Esophagus muscularis mucosa (tissue), 4 donors: ENCODE data around the gene SALL2. TPM values are rescaled to one million over a fixed set of nuclear protein-coding genes. Genes with fewer than 3 reads are reported as not detected.
A peak's percentile ranks its signal among the peaks of the same experiment; 100 is the strongest.

Source experiments
- DNase-seq: peaks from one replicate; pipeline ENCODE4 v3.0.0-alpha.2; 2017; ENCODE audit errors: extremely low spot score
- H3K27ac ChIP-seq, 4 donors: fragments of 200-600 bp; sonication (generic); replicated peaks in 1 of 4; 1 replicate in 3 of 4; 2 replicates in 1 of 4; pipeline ENCODE4 v1.5.1; 2016 to 2019; ENCODE audit warnings: mild to moderate bottlenecking in 1 of 4
- H3K27me3 ChIP-seq, 4 donors: fragments of 200-600 bp; sonication (generic); one replicate each; pipeline versions ENCODE4 v1.5.1 to v1.6.0; 2016 to 2019
- H3K36me3 ChIP-seq, 4 donors: fragments of 200-600 bp; sonication (generic); one replicate each; pipeline ENCODE4 v1.5.1; 2016 to 2019
- H3K4me1 ChIP-seq, 4 donors: fragments of 200-600 bp; sonication (generic); one replicate each; pipeline ENCODE4 v1.5.1; 2016 to 2019
- H3K4me3 ChIP-seq, 4 donors: fragments of 200-600 bp; sonication (generic); 1 replicate in 2 of 4; 2 replicates in 2 of 4; pipeline ENCODE4 v1.5.1; 2016 to 2019; ENCODE audit warnings: mild to moderate bottlenecking in 4 of 4, moderate library complexity in 1 of 4
- H3K9me3 ChIP-seq, 4 donors: fragments of 200-600 bp; sonication (generic); 1 replicate in 3 of 4; 2 replicates in 1 of 4; pipeline ENCODE4 v1.5.1; 2016 to 2019
- EP300 ChIP-seq: sonication (generic); formaldehyde crosslinking; IDR thresholded peaks from one replicate; pipeline ENCODE4 v1.6.1; 2017; ENCODE audit warnings: antibody characterized with exemption
- POLR2A ChIP-seq: fragments of 450-650 bp; IDR thresholded peaks from one replicate; pipeline ENCODE4 v1.6.1; 2017; ENCODE audit warnings: antibody characterized with exemption, moderate library complexity, mild to moderate bottlenecking, low read depth
- POLR2AphosphoS5 ChIP-seq, 2 donors: sonication (generic); formaldehyde crosslinking; IDR thresholded peaks; one replicate each; pipeline ENCODE4 v1.6.1; 2017; ENCODE audit warnings: antibody characterized with exemption in 2 of 2
- WGBS: methylation state at CpG from one replicate; pipeline ENCODE4 v1.1.5; 2018; 5-methylcytosine and 5-hydroxymethylcytosine counted together
- intact Hi-C: fragments of 100-400 bp; cut with DNase I; formaldehyde crosslinking; loops from one replicate; pipeline ENCODE4 v1.15.1; 2023
- total RNA-seq, 4 donors: library from RNA; depleted of rRNA; stranded (reverse); fragments of >200 nt; gene quantifications; one replicate each; pipeline versions ENCODE4 v1.1.0 to v1.2.1, GENCODE V29; 2016
- TF ChIP-seq, protein P1 (sequence below), 3 experiments: fragments of 200-600 bp in 2 of 3; fragments of 450-650 bp in 1 of 3; sonication (generic) in 2 of 3; IDR thresholded peaks; one replicate each; pipeline ENCODE4 v1.5.1; 2017 to 2019; ENCODE audit warnings: antibody characterized with exemption in 3 of 3, mild to moderate bottlenecking in 2 of 3, moderate library complexity in 1 of 3

Gene SALL2
- total RNA-seq, 4 donors from 2014 or later: 8.3 to 21.6 (median 15.2) TPM

GRCh38 chr14:21518725-21519124, 7.4 kb downstream of the SALL2 start:
- H3K27me3 ChIP-seq: no peaks in the 10 kb centered on the region
- H3K4me3 ChIP-seq: no peak overlapping the region
- TF ChIP-seq, protein P1, sequence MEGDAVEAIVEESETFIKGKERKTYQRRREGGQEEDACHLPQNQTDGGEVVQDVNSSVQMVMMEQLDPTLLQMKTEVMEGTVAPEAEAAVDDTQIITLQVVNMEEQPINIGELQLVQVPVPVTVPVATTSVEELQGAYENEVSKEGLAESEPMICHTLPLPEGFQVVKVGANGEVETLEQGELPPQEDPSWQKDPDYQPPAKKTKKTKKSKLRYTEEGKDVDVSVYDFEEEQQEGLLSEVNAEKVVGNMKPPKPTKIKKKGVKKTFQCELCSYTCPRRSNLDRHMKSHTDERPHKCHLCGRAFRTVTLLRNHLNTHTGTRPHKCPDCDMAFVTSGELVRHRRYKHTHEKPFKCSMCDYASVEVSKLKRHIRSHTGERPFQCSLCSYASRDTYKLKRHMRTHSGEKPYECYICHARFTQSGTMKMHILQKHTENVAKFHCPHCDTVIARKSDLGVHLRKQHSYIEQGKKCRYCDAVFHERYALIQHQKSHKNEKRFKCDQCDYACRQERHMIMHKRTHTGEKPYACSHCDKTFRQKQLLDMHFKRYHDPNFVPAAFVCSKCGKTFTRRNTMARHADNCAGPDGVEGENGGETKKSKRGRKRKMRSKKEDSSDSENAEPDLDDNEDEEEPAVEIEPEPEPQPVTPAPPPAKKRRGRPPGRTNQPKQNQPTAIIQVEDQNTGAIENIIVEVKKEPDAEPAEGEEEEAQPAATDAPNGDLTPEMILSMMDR (IDR thresholded peaks at IDR 0.05): no peak
- TF ChIP-seq EP300 (no peak), POLR2A (no peak), POLR2AphosphoS5 (IDR thresholded peaks at IDR 0.05) (no peak)
- no peaks in the 10 kb centered on the region for H3K9me3 ChIP-seq
- intact Hi-C loops: no loop called here
- WGBS: 67% methylated on average over 2 of the region's 2 CpGs
- no peak overlapping the region for H3K27ac ChIP-seq
- H3K4me1 ChIP-seq: no peaks in the 10 kb centered on the region
- DNase-seq: no peak
- H3K36me3 ChIP-seq: peaks cover 0 to 17% (median 2%) of the 10 kb centered on the region in 4 donors

GRCh38 chr14:21514341-21514740, 11.8 kb downstream of the SALL2 start:
- Histone ChIP-seq H3K36me3 (no peaks in the 10 kb centered on the region), H3K27me3 (no peaks in the 10 kb centered on the region), H3K4me3 (no peak overlapping the region), H3K4me1 (peaks cover 12 to 17% (median 15%) of the 10 kb centered on the region in 4 donors), H3K27ac (no peak overlapping the region), H3K9me3 (no peaks in the 10 kb centered on the region)
- WGBS: 100% methylated on average over 1 of the region's 1 CpG
- TF ChIP-seq POLR2A (no peak), EP300 (no peak), POLR2AphosphoS5 (IDR thresholded peaks at IDR 0.05) (no peak)
- TF ChIP-seq, protein P1 (IDR thresholded peaks at IDR 0.05): no peak
- DNase-seq: no peak
- intact Hi-C loops: loop anchor here (5.0 kb wide), 1 partner anchor 37 kb away; the partner anchor contains the start of genes RAB2B and TOX4

DNA sequence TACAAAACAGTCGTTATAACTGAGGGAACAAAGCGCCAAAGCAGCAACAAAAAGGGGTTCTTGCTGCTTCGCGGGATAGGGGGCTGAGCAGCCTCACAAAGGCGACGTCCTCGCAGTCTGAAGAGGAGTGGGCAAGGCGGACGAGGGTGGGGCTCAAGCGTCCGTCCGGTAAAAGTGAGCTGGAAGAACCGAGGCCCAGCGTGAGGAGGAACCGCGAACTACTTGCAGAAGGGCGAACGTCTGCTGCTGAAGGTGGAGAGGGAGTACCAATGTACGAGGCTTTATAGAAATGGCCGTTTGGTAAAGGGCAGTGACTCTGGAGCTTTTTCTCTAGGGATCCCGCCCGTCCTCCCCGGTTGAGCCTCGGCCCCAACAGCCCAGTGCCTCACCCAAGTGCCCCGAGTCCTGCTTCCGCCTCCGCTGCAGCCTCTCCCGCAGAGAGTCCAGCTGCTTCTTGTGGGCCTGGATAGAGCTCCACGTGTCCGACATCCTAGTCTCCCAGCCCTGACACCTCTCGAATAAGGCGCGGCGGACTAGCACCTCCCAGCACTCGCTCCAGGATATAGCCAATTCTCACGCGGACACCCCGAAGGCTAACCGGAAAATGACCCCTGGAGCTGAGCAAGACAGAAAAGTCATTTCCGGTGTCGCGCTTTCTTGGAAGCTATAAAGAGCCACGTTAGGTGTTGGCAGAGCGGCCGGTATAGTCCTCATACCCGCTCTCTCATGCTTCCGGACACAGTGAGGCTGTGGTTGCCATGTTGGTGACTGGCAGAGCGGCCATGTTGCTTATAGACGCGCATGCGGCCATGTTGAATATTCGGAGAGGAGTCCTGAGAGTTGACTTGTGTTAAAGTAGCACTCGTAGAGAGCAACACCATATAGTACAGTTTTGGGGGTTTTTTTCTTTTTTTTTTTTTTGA, 15.2 kb downstream of the SALL2 start, which contains the start of gene METTL3:
TSS of gene METTL3 (minus strand) at position 606 of the 923 bp plus-strand sequence. CDS start at position 489, 117 bp downstream.
- no peaks in the 10 kb centered on the region for H3K9me3 ChIP-seq
- no peak for TF ChIP-seq POLR2A
- peak; percentile 79 to 88 for TF ChIP-seq POLR2AphosphoS5 (IDR thresholded peaks at IDR 0.05)
- TF ChIP-seq, protein P1 (IDR thresholded peaks at IDR 0.05): no peak
- TF ChIP-seq EP300: no peak
- peak; percentile 99 for DNase-seq
- WGBS: 0% methylated on average over 19 of the region's 53 CpGs
- H3K4me1 ChIP-seq: peaks cover 12 to 36% (median 33%) of the 10 kb centered on the region in 4 donors
- H3K36me3 ChIP-seq: peaks cover 0 to 17% (median 4%) of the 10 kb centered on the region in 4 donors
- no peaks in the 10 kb centered on the region for H3K27me3 ChIP-seq
- intact Hi-C loops: loop anchor here (5.0 kb wide), 1 partner anchor 34 kb away; the partner anchor contains the start of genes RAB2B and TOX4
- H3K4me3 ChIP-seq: peak within 1 kb of the TSS; percentile 72 to 92 (median 73)
- peak within 1 kb of the TSS; percentile 73 to 89 (median 86) for H3K27ac ChIP-seq

DNA sequence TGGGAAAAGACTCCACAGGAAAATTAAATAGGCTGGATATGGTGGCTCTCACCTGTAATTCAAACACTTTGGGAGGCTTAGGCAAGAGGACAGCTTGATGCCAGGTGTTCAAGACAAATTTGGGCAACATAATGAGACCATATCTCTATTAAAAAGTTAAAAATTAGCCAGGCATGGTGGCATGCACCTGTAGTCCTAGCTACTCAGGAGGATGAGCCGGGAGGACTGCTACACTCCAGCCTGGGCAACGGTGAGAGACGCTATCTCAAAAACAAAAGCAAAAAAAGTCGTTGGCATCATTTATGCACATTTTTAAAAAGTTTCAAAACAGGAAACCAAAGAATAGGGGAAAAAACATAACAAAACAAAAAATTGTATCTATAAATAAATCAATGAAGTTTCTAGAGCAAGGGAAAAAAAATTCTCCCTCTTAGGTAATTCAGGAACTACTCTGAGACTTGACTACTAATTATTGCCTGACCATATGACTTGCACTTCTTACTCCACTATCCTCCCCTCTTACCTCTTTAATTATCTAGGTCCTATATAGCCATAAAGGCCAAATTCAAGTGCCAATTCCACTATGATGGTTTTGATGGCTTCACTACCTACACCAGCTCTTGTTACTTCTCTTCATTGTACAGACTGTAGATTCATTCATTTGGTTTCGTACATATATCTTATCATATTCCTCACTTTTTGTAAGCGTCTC, 16.6 kb downstream of the SALL2 start:
- DNase-seq: no peak
- peaks cover 0 to 17% (median 4%) of the 10 kb centered on the region in 4 donors for H3K36me3 ChIP-seq
- TF ChIP-seq POLR2A: no peak
- no peak for TF ChIP-seq POLR2AphosphoS5 (IDR thresholded peaks at IDR 0.05)
- no peak for TF ChIP-seq EP300
- TF ChIP-seq, protein P1 (IDR thresholded peaks at IDR 0.05): no peak
- no peaks in the 10 kb centered on the region for H3K27me3 ChIP-seq
- H3K9me3 ChIP-seq: no peaks in the 10 kb centered on the region
- H3K4me1 ChIP-seq: peaks cover 12 to 39% (median 37%) of the 10 kb centered on the region in 4 donors
- intact Hi-C loops: loop anchor here (5.0 kb wide), 1 partner anchor 32 kb away; the partner anchor contains the start of genes RAB2B and TOX4
- 85% methylated on average over 6 of the region's 6 CpGs for WGBS
- no peak overlapping the region for H3K27ac ChIP-seq
- peak overlapping the region in 3 of 4 donors; percentile 72 to 92 (median 74) for H3K4me3 ChIP-seq
